Esophagus squamous epithelium (tissue), 5 donors: ENCODE measurements around the gene LRRIQ1. TPM values are rescaled to one million over a fixed set of nuclear protein-coding genes. Genes with fewer than 3 reads are reported as not detected.
A peak's percentile ranks its signal among the peaks of the same experiment; 100 is the strongest.

Source experiments
- DNase-seq: peaks from one replicate; lab custom pipeline; 2025; lab: John Stamatoyannopoulos, UW
- H3K27ac ChIP-seq, 4 donors: fragments of 200-600 bp; sonication (generic); one replicate each; pipeline ENCODE4 v1.5.1; 2016 to 2019; ENCODE audit warnings: mild to moderate bottlenecking in 1 of 4
- H3K27me3 ChIP-seq, 4 donors: fragments of 200-600 bp; sonication (generic); 1 replicate in 3 of 4; 2 replicates in 1 of 4; pipeline versions ENCODE4 v1.5.1 to v1.6.0; 2017 to 2021; ENCODE audit warnings: antibody characterized with exemption in 1 of 4
- H3K36me3 ChIP-seq, 3 donors: fragments of 200-600 bp; sonication (generic); one replicate each; pipeline ENCODE4 v1.5.1; 2016 to 2019
- H3K4me1 ChIP-seq, 3 donors: fragments of 200-600 bp; sonication (generic); one replicate each; pipeline ENCODE4 v1.5.1; 2017 to 2019
- H3K4me3 ChIP-seq, 4 donors: fragments of 200-600 bp; sonication (generic); 1 replicate in 3 of 4; 2 replicates in 1 of 4; pipeline ENCODE4 v1.5.1; 2016 to 2019; ENCODE audit warnings: mild to moderate bottlenecking in 2 of 4, moderate library complexity in 1 of 4
- H3K9me3 ChIP-seq, 3 donors: fragments of 200-600 bp; sonication (generic); one replicate each; pipeline ENCODE4 v1.5.1; 2016 to 2019
- CTCF ChIP-seq, 6 experiments: fragments of 450-650 bp in 4 of 6; fragments of 200-600 bp in 2 of 6; sonication (generic) in 2 of 6; IDR thresholded peaks; one replicate each; pipeline ENCODE4 v1.5.1; 2016 to 2019; ENCODE audit warnings: antibody characterized with exemption in 6 of 6, mild to moderate bottlenecking in 4 of 6, moderate library complexity in 4 of 6
- POLR2A ChIP-seq, 4 donors: fragments of 450-650 bp; IDR thresholded peaks; one replicate each; pipeline ENCODE4 v1.6.1; 2017; ENCODE audit warnings: antibody characterized with exemption in 4 of 4, mild to moderate bottlenecking in 4 of 4, moderate library complexity in 3 of 4
- WGBS, 2 donors: methylation state at CpG; one replicate each; pipeline ENCODE4 v1.1.5; 2018; 5-methylcytosine and 5-hydroxymethylcytosine counted together
- intact Hi-C: fragments of 100-400 bp; cut with DNase I; formaldehyde crosslinking; loops from one replicate; pipeline ENCODE4 v1.15.0; 2022
- total RNA-seq, 4 donors: library from RNA; depleted of rRNA; stranded (reverse); fragments of >200 nt; gene quantifications; one replicate each; pipeline ENCODE4 v1.1.0, GENCODE V29; 2016
- donor health status: DM: yes; HTN: yes; CAD: no.

The LRRIQ1 gene
- total RNA-seq, 4 donors from 2014 or later: 0.09 TPM; not detected in 3

GRCh38 chr12:85057370-85057963, 21.3 kb downstream of the LRRIQ1 start:
- no peaks in the 10 kb centered on the region for H3K27me3 ChIP-seq
- H3K27ac ChIP-seq: no peak overlapping the region
- H3K36me3 ChIP-seq: no peaks in the 10 kb centered on the region
- 36 to 44% methylated on average over 2 of the region's 2 CpGs for WGBS, 2 donors
- H3K4me1 ChIP-seq: no peaks in the 10 kb centered on the region
- TF ChIP-seq CTCF (IDR thresholded peaks at IDR 0.05) (peak; percentile 38 to 70 (median 59)), POLR2A (IDR thresholded peaks at IDR 0.05) (no peak)
- no peak overlapping the region for H3K4me3 ChIP-seq
- H3K9me3 ChIP-seq: no peaks in the 10 kb centered on the region
- DNase-seq: no peak
- intact Hi-C loops: no loop called here

GRCh38 chr12:85058339-85058738, 22.2 kb downstream of the LRRIQ1 start:
- Histone ChIP-seq H3K4me3 (no peak overlapping the region), H3K27ac (no peak overlapping the region), H3K4me1 (no peaks in the 10 kb centered on the region), H3K36me3 (no peaks in the 10 kb centered on the region), H3K9me3 (no peaks in the 10 kb centered on the region), H3K27me3 (no peaks in the 10 kb centered on the region)
- intact Hi-C loops: no loop called here
- no peak for DNase-seq
- no peak for TF ChIP-seq POLR2A (IDR thresholded peaks at IDR 0.05)
- no peak for TF ChIP-seq CTCF (IDR thresholded peaks at IDR 0.05)
- WGBS, 2 donors: 45 to 53% methylated on average over 3 of the region's 3 CpGs

- Histone ChIP-seq H3K36me3 (no peaks in the 10 kb centered on the region), H3K4me1 (no peaks in the 10 kb centered on the region), H3K27me3 (no peaks in the 10 kb centered on the region), H3K4me3 (no peak overlapping the region), H3K9me3 (no peaks in the 10 kb centered on the region), H3K27ac (no peak overlapping the region)
- TF ChIP-seq POLR2A (IDR thresholded peaks at IDR 0.05) (no peak), CTCF (IDR thresholded peaks at IDR 0.05) (no peak)
- intact Hi-C loops: no loop called here
- WGBS, 2 donors: 60 to 64% methylated on average over 6 of the region's 6 CpGs
- DNase-seq: no peak
Measured at GRCh38 chr12:85059594-85059993, 23.4 kb downstream of the LRRIQ1 start.

GRCh38 chr12:85060916-85061315, 24.8 kb downstream of the LRRIQ1 start:
- intact Hi-C loops: no loop called here
- no peak for DNase-seq
- Histone ChIP-seq H3K9me3 (no peaks in the 10 kb centered on the region), H3K27ac (no peak overlapping the region), H3K27me3 (no peaks in the 10 kb centered on the region), H3K4me3 (no peak overlapping the region), H3K36me3 (no peaks in the 10 kb centered on the region), H3K4me1 (no peaks in the 10 kb centered on the region)
- TF ChIP-seq CTCF (IDR thresholded peaks at IDR 0.05): no peak
- TF ChIP-seq POLR2A (IDR thresholded peaks at IDR 0.05): no peak
- 56 to 60% methylated on average over 2 of the region's 2 CpGs for WGBS, 2 donors

- intact Hi-C loops: no loop called here
- no peaks in the 10 kb centered on the region for H3K9me3 ChIP-seq
- H3K27me3 ChIP-seq: no peaks in the 10 kb centered on the region
- no peak for DNase-seq
- TF ChIP-seq CTCF (IDR thresholded peaks at IDR 0.05): no peak
- no peak for TF ChIP-seq POLR2A (IDR thresholded peaks at IDR 0.05)
- 86 to 88% methylated on average over 3 of the region's 3 CpGs for WGBS, 2 donors
- H3K4me1 ChIP-seq: no peaks in the 10 kb centered on the region
- H3K27ac ChIP-seq: no peak overlapping the region
- no peak overlapping the region for H3K4me3 ChIP-seq
- no peaks in the 10 kb centered on the region for H3K36me3 ChIP-seq
Measured at GRCh38 chr12:85065837-85066482, 29.8 kb downstream of the LRRIQ1 start.
